GM18499 (cell line): Measurements from ENCODE around the gene ALKBH3.

Experiments
- ATAC-seq: cut with Tn5 transposase; IDR thresholded peaks from one replicate; pipeline ENCODE4 v1.9.1; 2021; ENCODE audit warnings: moderate number of reproducible peaks; ENCODE audit not compliant: insufficient read depth, unreplicated experiment

The ALKBH3 gene

GRCh38 chr11:43921561-43922294 is 41.1 kb downstream of the ALKBH3 start:
- no peak for ATAC-seq

GRCh38 chr11:43922295-43922648 is 41.6 kb downstream of the ALKBH3 start:
- ATAC-seq, result no peak

GRCh38 chr11:43922744-43923405 is 42.2 kb downstream of the ALKBH3 start:
- no peak for ATAC-seq

- no peak for ATAC-seq
Observed at GRCh38 chr11:43923406-43924111, 42.9 kb downstream of the ALKBH3 start.

- no peak for ATAC-seq
Observed at GRCh38 chr11:43924112-43924855, 43.7 kb downstream of the ALKBH3 start.

- ATAC-seq, result no peak
Observed at GRCh38 chr11:43925063-43925931, 44.7 kb downstream of the ALKBH3 start.

GRCh38 chr11:43925932-43926505 is 45.4 kb downstream of the ALKBH3 start:
- ATAC-seq, result no peak

GRCh38 chr11:43927070-43927469 is 46.4 kb downstream of the ALKBH3 start:
- no peak for ATAC-seq

GRCh38 chr11:43927925-43928707 is 47.5 kb downstream of the ALKBH3 start:
- ATAC-seq, result no peak

GRCh38 chr11:43928721-43929120 is 48.1 kb downstream of the ALKBH3 start:
- no peak for ATAC-seq

- no peak for ATAC-seq
Observed at GRCh38 chr11:43930868-43931716, 50.5 kb downstream of the ALKBH3 start.

- no peak for ATAC-seq
Observed at GRCh38 chr11:43931717-43932039, 51.0 kb downstream of the ALKBH3 start.

- ATAC-seq, result no peak
Observed at GRCh38 chr11:43933226-43933607, 52.6 kb downstream of the ALKBH3 start.

GRCh38 chr11:43933608-43934551 is 53.2 kb downstream of the ALKBH3 start:
- no peak for ATAC-seq

GRCh38 chr11:43934601-43935423 is 54.2 kb downstream of the ALKBH3 start:
- ATAC-seq, result no peak

- no peak for ATAC-seq
Observed at GRCh38 chr11:43935424-43935979, 54.9 kb downstream of the ALKBH3 start.
